GM18951 (cell line): ENCODE measurements around the gene DOCK10.

Experiments used
- POLR2A ChIP-seq: IDR thresholded peaks from 4 replicates; pipeline ENCODE4 v1.6.1; 2011; ENCODE audit warnings: mild to moderate bottlenecking; ENCODE audit not compliant: insufficient read length, insufficient read depth; ENCODE audit errors: extremely low read depth
- in situ Hi-C: fragments of 300-500 bp; cut with MboI; formaldehyde crosslinking; loops from one replicate; pipeline ENCODE4 v1.12.0; 2022; ENCODE audit warnings: low sequenced_read_pairs, mixed read lengths, inconsistent platforms; ENCODE audit not compliant: unreplicated experiment

Gene DOCK10

DNA sequence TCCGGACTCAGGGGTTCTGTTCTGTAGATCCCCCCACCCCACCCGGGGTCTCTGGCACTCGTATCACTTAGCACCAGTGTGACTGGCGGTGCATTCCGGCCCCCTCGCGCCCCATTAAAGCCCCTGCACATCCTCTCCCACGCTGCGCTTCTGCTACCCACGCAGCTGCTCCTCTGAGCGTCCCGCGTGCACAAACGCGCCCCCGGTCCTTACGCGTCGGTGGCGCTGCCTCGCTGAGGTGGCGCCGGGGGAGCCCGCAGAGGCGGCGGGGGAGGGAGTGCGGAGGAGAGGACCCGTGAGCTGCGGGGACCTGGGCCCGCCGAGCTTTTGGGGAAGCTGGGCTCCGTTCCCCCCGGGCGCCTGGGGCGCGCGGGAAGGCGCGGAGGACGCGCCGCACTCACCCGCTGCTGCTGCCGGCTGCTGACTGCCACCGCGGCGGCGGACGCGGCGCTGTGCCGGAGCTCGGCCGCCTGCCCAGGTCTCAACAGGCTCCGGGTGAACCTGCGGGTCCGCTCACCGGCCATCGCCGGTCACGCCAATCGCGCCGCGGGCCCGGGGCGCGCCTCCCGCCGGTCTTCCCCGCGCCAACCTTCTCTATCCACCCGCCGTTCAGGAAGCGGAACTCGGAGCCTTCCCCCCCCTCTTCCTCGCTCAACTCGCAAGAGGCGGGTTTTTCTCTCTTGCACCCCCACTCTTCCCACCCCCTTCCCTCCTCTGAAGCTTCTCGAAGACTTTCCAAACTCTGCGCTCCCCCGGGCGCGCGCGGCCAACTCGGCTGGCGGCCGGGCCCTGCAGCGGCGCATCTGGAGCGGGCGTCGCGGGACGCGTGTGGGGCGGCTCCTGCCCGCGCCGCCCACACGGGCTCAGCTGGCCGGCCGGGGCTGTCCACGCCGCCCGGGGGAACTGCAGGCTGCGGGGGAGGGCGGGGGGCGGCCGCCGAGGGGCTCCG is at the start of gene DOCK10:
Gene DOCK10, minus strand, starts transcription at position 618 of the 949 bp plus-strand sequence. Its CDS starts 94 bp downstream, at position 524.
- TF ChIP-seq POLR2A = peak; percentile 37
- in situ Hi-C loops = no loop called here

DNA sequence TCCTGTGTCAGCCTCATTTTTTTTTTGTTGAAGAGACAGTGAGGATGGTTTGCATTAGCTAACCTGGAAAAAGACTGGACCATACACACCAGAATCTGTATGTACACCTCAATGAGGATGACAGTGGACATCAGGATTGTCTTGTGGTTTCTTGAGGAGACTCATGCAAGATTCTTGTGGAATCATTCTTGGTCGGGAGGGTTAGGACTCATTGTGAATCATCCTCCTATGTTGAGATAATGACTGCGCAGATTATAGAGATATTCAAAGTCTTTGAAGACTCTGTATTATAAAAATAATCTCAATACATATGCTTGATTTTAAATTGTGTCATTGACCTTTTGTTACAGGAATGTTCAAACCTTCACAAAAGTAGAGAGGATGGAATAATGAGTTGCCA is 49.1 kb upstream of the DOCK10 start:
- no peak for TF ChIP-seq POLR2A

DNA sequence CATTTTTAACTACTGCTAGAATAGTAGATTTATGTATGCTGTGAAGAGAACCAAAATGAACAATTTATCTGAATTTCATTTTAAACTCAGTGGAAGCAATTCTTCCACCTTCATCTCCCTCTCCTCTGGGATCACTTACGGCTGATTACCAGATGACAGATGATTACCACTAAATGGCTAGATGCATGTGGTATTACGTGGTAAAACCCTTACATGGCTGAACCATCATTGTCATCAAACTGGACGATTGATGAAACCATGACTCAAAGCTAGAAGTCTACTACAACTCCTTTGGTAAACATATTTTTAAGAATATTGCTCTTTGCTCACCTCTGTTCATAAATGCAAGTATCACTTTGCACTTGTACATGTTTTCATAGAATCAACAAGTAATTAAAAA is 48.5 kb upstream of the DOCK10 start:
- no peak for TF ChIP-seq POLR2A
- in situ Hi-C loops = no loop called here

More for the DNA sequence above, 49.1 kb upstream of the DOCK10 start:
- in situ Hi-C loops = no loop called here

DNA sequence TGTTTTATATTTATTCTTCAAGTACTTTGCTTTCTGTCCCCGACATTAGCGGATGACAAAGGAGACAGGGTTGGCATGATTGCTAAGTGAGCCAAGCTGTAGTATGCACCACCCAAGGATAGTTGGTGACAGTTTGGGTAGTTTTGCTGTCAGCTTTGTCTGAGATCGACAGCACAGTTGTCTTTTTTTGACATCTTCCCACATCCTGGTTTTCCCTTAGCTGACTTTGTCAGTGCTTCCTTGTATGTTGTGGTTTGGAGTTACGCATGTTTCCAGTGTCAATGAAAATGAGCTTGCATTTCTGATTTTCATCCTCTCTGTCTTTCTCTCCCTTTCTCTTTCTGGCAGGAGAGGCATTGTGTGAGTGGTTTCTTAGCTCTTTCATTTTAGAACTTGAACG is 44.6 kb upstream of the DOCK10 start:
- TF ChIP-seq POLR2A = no peak
- in situ Hi-C loops = no loop called here

DNA sequence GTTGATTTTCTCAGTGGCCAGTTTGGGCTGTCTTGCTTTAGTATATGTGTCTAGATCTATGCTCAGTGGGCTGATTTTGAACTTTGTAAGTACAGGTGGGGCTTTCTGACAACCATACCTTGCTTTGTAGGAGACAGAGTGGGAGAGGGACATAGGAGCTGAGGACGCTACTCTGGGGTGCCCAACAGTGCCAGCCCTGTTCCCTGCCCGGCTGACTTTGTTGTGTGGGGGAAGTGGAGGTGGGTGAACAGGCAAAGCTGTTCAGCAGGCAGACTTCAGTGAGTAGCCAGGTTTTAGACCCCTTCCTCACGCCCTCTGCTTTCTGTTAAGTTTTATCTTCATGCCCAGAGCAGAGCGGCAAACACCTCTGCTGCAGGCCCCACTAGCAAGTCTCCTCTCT is 44.2 kb upstream of the DOCK10 start:
- in situ Hi-C loops = no loop called here
- no peak for TF ChIP-seq POLR2A

DNA sequence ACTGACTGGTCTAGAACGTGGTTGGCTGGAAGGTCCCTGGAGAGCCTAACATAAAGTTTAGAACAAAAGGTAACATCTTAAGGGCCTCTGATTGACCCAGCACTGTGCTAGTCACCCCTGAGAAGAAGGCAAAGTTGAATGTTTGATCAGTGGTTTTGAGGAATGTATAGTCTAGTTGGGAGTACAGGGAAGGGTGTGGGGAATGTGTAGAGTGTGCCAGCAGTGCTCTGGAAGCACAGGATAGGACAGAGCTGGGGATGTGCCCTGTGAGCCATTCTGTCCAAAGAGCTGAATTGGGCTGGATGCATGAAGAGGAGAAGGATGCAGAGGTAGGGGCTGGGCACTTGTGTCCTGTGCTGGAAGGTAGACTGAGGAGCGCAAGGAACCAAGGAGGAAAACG is 41.0 kb upstream of the DOCK10 start:
- in situ Hi-C loops = no loop called here
- no peak for TF ChIP-seq POLR2A

DNA sequence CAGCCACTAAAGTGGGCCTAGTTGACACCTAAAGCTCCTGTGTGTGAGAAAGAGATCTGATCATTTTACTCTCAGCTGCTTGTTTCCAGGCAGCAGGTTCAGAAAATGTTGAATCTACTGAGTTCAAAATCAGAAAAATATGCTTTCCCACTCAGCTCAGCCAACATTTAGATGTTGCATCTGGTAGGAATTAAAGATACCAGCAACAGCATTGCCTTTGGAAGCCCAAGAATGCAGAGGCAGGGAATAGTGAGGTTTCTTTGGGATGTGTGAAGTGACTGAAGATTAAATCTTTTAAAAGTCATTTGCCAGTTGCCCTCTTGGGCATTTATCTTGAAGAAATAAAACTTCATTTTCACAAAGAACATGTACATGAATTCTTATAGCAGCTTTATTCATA is 33.9 kb upstream of the DOCK10 start:
- in situ Hi-C loops = no loop called here
- no peak for TF ChIP-seq POLR2A

DNA sequence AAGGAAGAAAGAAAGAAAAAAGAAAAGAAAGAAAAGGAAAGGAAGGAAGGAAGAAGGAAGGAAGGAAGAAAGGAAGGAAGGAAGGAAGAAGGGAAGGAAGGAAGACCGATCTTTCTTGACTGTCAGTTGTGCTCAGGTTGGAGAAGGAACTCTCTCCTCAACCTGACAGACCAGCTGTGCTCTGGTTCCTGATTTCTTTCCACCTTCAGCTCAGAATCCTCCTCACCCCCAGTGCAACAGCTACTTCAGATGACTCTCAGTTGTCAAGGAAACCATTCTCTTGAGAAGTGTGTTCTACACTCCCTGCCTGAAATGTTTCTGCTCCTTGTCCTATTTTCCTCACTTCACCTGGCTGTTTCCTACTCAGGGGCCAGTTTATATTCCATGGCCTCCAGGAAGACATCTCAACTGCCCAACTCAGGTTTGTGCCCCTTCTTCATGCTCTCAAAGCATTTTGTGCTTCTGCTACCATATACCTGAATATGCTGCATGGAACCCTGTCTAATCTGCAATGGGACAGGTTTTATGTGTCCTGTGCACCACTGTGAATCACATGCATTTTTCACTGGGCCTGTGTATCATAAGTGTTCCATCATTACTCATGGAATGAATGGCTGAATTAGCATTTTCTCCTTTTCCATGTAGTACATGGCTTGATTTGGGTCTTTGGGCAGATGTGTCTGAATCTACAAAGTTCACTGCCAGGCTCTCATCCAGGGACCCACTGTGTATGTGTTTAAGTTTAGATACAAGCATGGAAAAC is 32.8 kb upstream of the DOCK10 start:
- in situ Hi-C loops = no loop called here
- TF ChIP-seq POLR2A = no peak

DNA sequence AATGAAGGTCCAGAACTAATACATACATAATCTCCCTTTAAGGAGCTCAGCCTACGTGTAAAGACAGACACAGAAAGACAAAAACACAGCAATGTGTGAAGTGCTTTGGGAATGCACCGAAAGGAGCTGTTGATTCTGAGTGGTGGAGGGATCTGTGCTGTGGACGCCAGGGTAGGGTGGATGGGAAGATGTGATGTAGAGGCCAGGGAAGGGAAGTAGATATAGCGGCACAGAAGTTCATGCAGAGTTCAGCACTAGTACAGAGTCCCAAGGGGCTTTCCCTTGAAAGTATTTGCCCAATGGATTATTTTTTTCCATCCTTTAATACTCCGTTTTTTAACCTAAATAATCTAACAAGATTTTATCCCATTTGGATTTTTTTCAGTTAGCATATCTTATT is 32.1 kb upstream of the DOCK10 start:
- no peak for TF ChIP-seq POLR2A
- in situ Hi-C loops = no loop called here

DNA sequence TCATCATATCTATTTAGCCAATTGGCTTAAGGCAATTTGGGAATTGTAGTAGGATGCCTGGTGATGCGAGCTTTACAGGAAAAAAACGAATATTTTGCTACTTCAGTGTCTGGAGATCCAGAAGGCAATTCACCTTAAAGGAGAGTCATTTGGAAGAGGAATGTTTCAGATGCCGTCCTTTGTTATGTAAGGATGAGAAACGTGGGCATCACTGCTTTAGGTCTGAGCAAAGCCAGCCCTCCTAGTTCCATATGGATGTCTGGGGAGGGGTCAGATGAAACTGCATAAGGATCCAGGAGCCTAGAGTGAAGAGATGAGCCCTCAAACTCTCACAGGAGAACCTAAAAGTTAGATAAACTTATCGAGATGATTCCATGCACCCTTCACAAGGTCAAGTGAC is 30.9 kb upstream of the DOCK10 start:
- no peak for TF ChIP-seq POLR2A
- in situ Hi-C loops = no loop called here

DNA sequence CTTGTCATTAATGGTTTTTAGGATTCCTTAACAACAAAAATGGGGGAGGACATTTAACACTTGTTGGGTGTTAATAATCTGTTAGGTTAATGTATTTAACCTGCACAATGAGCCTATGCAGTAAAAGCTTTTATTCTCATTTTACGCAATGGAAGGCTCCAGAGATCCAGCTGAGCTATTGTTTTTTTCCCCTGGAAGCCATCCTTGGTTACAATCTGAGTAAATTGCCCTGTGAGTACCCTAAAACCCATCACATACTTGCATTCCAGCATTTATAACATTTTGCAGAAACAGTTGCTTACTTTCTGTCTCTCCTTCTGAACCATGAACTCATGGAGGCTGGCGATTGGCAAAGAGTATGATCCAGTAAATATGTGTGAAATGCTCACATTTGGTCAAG is 30.2 kb upstream of the DOCK10 start:
- in situ Hi-C loops = no loop called here

DNA sequence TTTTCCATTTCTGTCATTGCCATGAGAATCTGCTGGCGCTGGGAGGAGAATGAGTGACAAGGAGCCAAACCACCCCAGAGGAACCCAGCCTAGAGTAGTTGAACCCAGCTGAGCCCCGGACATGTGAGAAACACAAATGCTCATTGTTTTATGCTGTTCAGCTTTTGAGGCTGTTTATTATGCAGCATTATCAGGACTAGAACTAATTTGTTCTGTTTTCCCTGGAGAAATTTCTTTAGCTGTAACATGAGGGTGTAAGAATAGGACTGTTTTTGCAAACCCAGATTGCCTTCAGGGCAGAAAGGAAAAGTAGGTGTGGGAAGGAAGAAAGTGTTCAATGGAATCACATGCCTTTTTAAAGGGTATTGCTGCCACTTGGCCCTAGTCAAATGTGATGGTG is 28.5 kb upstream of the DOCK10 start:
- no peak for TF ChIP-seq POLR2A
- in situ Hi-C loops = no loop called here

More for the DNA sequence above, 30.2 kb upstream of the DOCK10 start:
- TF ChIP-seq POLR2A = no peak

DNA sequence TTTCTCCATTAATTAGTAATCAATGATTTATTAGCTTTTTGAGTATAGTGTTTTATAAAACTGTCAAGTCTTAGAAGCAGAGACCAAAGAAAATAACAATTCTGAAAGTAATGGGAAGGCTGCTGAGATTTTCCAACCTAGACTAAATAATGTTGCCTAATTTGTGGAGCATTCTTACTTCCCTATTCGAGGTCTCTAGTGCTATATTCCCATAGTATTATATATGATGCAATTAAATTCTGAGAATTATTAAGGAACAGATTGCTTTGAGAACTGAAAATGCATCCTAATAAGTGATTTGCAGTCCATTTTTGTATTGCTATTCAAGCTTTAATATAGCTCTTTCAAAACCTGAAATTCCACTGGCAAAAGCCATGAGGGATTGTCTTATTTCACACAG is 27.7 kb upstream of the DOCK10 start:
- in situ Hi-C loops = no loop called here
- no peak for TF ChIP-seq POLR2A

DNA sequence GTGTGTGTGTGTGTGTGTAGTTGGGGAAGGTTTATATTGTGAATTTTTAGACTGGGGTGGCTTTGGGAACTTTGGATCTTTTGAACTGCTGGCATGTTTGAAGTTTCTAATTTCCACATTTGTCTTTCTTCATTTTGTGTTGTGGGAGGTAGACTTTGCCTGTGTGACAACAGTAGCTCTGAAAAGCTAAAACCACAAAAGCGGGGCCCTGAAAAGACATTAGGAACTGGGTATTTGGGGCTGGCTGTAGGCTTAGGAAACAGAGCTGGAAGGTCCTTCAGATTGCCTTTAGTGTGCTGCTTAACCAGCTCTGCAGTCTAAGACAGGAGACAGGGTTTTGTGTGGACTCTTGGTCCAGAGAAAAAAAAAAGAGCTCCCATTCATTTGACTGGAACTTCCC is 27.2 kb upstream of the DOCK10 start:
- in situ Hi-C loops = no loop called here
- no peak for TF ChIP-seq POLR2A

DNA sequence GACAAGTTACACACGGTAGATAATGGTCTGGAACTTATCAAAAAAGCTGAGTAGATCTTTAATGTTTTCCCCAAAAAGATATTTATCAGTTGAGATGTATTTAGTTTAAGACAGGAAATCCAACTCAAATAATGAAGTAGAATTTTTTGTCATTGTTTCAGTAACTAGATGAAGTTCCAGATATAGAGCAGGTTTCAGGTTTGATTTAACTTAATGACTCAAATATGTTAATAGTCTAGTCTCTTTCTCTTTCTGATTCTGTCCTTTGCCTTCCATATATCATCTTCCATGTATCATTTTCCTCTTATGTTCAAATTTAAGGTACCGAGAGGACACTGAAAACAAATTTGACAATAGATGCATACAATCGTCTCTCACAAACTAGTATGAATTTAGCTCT is 23.6 kb upstream of the DOCK10 start:
- TF ChIP-seq POLR2A = no peak
- in situ Hi-C loops = no loop called here
